ENCODE data around the gene CPB1. TPM values are rescaled to one million over a fixed set of nuclear protein-coding genes. Genes with fewer than 3 reads are reported as not detected.

The CPB1 gene
- total and polyA plus RNA-seq, 2 of the 8 experiments (the other 6 are each of a cell fraction or from before 2014, with no cell fraction given): not detected

DNA sequence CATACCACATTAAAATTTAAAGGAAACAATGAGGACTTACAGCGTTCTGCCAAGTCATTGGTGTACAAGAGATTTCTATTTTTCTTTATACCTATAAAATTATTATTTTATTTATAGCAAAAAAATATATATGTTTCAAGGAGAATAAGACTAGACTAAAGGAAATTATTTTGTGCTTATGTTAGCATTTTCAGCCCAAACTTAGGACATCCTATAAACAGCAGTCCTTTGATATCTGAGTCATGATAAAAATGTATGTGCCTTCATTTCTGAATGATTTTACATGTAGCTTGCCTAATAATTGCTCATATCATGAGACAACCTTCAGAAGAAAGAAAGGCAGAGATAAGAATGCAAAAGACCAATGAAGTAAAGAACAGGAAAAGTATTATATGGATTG is 20.8 kb downstream of the CPB1 start:
- Histone ChIP-seq H2AK5ac (ENCODE audit: low read depth, low read length) (no peak overlapping the region), H3K27me3 (replicated peaks in 1 of 4; ENCODE audit: control insufficient read depth in 3 of 4, extremely low read depth in 1 of 4, insufficient read depth in 3 of 4, low read length in 3 of 4) (no peaks in the 10 kb centered on the region), H3K23me2 (ENCODE audit: low read depth, low read length) (no peaks in the 10 kb centered on the region), H3K4me3 (ENCODE audit: extremely low read depth in 1 of 4, insufficient read depth in 2 of 4, low read depth in 3 of 4, low read length in 4 of 4) (no peak overlapping the region), H3K4ac (replicated peaks; ENCODE audit: insufficient read length, low read depth, low read length) (no peak overlapping the region), H3K9ac (replicated peaks in 1 of 4; ENCODE audit: extremely low read depth in 1 of 4, low read depth in 3 of 4, low read length in 3 of 4) (no peak overlapping the region), H4K20me1 (replicated peaks in 1 of 2; ENCODE audit: control insufficient read depth in 1 of 2, insufficient read depth in 2 of 2, low read length in 2 of 2) (no peaks in the 10 kb centered on the region), H3K23ac (ENCODE audit: insufficient read length) (no peak overlapping the region), H3K56ac (replicated peaks; ENCODE audit: insufficient read length, low read depth, low read length) (no peak overlapping the region), H2BK120ac (replicated peaks; ENCODE audit: low read depth, low read length) (no peak overlapping the region), H3K4me2 (ENCODE audit: insufficient read depth in 1 of 2, low read depth in 2 of 2, low read length in 2 of 2) (no peak overlapping the region), H4K91ac (replicated peaks; ENCODE audit: insufficient read length, low read length) (no peak overlapping the region), H3K9me3 (ENCODE audit: insufficient read depth in 2 of 2, low read depth in 1 of 2, low read length in 1 of 2) (no peaks in the 10 kb centered on the region), H3K36me3 (ENCODE audit: control insufficient read depth in 2 of 4, insufficient read depth in 4 of 4, low read length in 3 of 4) (no peaks in the 10 kb centered on the region), H2BK15ac (ENCODE audit: low read length) (no peak overlapping the region), H3K18ac (ENCODE audit: extremely low read depth, low read length) (no peak overlapping the region), H4K8ac (ENCODE audit: extremely low read depth, insufficient read depth, low read length) (no peak overlapping the region), H2AFZ (ENCODE audit: low read length) (no peak overlapping the region), H3K14ac (ENCODE audit: insufficient read length) (no peak overlapping the region), H2BK20ac (ENCODE audit: low read length) (no peak overlapping the region), H3K79me1 (ENCODE audit: low read depth, low read length) (no peaks in the 10 kb centered on the region), H3K79me2 (ENCODE audit: control insufficient read depth in 1 of 2, insufficient read depth in 2 of 2, low read length in 2 of 2) (no peaks in the 10 kb centered on the region), H2BK12ac (ENCODE audit: low read depth, low read length) (no peak overlapping the region), H3K4me1 (replicated peaks in 1 of 4; ENCODE audit: control insufficient read depth in 3 of 4, insufficient read depth in 4 of 4, low read length in 3 of 4) (no peaks in the 10 kb centered on the region), H3K27ac (ENCODE audit: low read depth, low read length) (no peak overlapping the region), H4K5ac (ENCODE audit: insufficient read length, low read depth, low read length) (no peak overlapping the region), H2BK5ac (ENCODE audit: low read depth, low read length) (no peak overlapping the region)
- no peak for TF ChIP-seq CREB1 (IDR thresholded peaks at IDR 0.05)
- no peak for TF ChIP-seq TAF1 (IDR thresholded peaks at IDR 0.05; ENCODE audit: low read depth, low read length)
- no peak for TF ChIP-seq FOSL1 (IDR thresholded peaks at IDR 0.05; ENCODE audit: insufficient read depth, low read depth, low read length)
- POLR2A ChIA-PET (ENCODE audit: partially characterized antibody): no interaction called here
- WGBS, 2 experiments (ENCODE audit: extremely low coverage in 1 of 2, insufficient coverage in 1 of 2, insufficient read length in 1 of 2, insufficient replicate concordance in 2 of 2, low coverage in 1 of 2, low lambda C conversion rate in 2 of 2, missing lambda C conversion rate in 1 of 2): 85% methylated on average over 1 of the region's 1 CpG; no CpG with 5 or more reads in 1 of the 2 experiments
- DNase-seq (ENCODE audit: low read depth in 1 of 2, low spot score in 2 of 2) (no peak), FAIRE-seq (no peak)
- CTCF ChIA-PET (ENCODE audit: partially characterized antibody): interaction anchor here (0.7 kb wide), 1 partner anchor 32 kb away, joined by 3 read pairs; no protein-coding TSS in a partner anchor
